Spleen (tissue), 7 donors: ENCODE results near the gene TNRC18.

Experiments
- POLR2A ChIP-seq, 3 donors: fragments of 450-650 bp; IDR thresholded peaks; one replicate each; pipeline ENCODE4 v1.5.1; 2017; ENCODE audit warnings: antibody characterized with exemption in 3 of 3, mild to moderate bottlenecking in 1 of 3
- TF ChIP-seq, protein P1 (sequence below), 11 experiments: fragments of 200-600 bp in 7 of 11; fragments of 450-650 bp in 4 of 11; sonication (generic) in 4 of 11; IDR thresholded peaks in 8 of 11; conservative IDR thresholded peaks in 3 of 11; 1 replicate in 7 of 11; 2 replicates in 4 of 11; pipeline versions ENCODE4 v1.4.0 to v1.8.0; 2016 to 2021; ENCODE audit warnings: antibody characterized with exemption in 11 of 11, inconsistent platforms in 4 of 11, mild to moderate bottlenecking in 1 of 11
- donor health status: DM: no; HTN: no; CAD: no; lungs with moderate emphysema.
- donor health status: DM: no; HTN: no; CAD: no.
- donor health status: DM: no; HTN: no; CAD: no.

DNA sequence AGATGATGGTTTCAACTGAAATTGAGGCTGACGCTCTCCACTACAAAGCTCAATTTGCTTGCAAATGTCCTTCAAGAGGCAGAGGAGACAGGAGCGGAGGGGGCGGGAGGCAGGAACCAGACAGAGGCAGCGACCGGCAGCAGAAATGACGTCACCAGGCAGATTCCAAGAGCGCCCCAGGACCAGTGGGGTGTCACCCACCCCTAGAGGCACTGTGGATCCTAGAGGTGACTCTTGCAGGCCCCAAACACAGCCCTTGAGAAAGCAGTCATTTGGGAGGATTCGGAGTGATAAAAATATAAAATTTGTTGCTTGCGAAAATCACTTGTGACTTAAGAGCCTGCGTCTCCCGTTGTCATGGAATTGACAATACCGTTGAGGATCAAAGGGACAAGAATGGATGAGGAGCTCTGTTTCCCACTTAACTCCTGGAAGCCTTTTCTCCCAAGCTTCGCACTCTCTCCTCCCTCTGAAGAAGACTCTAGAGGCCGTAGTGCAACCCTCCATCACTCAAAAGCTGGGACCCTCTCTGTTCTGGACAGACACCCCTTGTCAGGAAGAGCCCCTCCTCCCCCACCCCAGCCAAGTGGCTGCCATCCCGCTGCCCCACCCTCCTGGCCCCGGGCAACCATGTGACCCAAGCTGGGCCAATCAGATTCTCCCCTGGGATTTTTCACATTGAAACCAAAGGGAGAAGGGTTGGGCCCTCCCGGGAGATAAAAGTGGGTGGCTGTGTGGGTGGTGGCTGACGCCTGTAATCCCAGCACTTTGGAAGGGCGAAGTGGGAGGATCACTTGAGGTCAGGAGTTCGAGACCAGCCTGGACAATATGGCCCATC is 157.2 kb downstream of the TNRC18 start:
- TF ChIP-seq POLR2A (IDR thresholded peaks at IDR 0.05): no peak
- TF ChIP-seq, protein P1, sequence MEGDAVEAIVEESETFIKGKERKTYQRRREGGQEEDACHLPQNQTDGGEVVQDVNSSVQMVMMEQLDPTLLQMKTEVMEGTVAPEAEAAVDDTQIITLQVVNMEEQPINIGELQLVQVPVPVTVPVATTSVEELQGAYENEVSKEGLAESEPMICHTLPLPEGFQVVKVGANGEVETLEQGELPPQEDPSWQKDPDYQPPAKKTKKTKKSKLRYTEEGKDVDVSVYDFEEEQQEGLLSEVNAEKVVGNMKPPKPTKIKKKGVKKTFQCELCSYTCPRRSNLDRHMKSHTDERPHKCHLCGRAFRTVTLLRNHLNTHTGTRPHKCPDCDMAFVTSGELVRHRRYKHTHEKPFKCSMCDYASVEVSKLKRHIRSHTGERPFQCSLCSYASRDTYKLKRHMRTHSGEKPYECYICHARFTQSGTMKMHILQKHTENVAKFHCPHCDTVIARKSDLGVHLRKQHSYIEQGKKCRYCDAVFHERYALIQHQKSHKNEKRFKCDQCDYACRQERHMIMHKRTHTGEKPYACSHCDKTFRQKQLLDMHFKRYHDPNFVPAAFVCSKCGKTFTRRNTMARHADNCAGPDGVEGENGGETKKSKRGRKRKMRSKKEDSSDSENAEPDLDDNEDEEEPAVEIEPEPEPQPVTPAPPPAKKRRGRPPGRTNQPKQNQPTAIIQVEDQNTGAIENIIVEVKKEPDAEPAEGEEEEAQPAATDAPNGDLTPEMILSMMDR (IDR thresholded peaks at IDR 0.05 in 8 of 11, conservative IDR thresholded peaks at IDR 0.05 in 3 of 11): no peak
